GM08714 (cell line): ENCODE results near the gene ERH.
"Not testable (repeated sequence)": the region's sequence is repeated elsewhere in the genome, so short reads cannot be mapped to it uniquely, and the experiment has no call there.

Experiments
- H3K4me3 ChIP-seq: fragments of 200-500 bp; sonication (Bioruptor generic); 2 replicates; pipeline ENCODE4 v1.5.1; 2014; ENCODE audit warnings: mild to moderate bottlenecking, low read length, inconsistent platforms
- ZNF274 ChIP-seq: IDR thresholded peaks from 2 replicates; pipeline ENCODE4 v1.6.1; 2012; ENCODE audit warnings: mild to moderate bottlenecking, low read depth, low read length

Gene ERH

DNA sequence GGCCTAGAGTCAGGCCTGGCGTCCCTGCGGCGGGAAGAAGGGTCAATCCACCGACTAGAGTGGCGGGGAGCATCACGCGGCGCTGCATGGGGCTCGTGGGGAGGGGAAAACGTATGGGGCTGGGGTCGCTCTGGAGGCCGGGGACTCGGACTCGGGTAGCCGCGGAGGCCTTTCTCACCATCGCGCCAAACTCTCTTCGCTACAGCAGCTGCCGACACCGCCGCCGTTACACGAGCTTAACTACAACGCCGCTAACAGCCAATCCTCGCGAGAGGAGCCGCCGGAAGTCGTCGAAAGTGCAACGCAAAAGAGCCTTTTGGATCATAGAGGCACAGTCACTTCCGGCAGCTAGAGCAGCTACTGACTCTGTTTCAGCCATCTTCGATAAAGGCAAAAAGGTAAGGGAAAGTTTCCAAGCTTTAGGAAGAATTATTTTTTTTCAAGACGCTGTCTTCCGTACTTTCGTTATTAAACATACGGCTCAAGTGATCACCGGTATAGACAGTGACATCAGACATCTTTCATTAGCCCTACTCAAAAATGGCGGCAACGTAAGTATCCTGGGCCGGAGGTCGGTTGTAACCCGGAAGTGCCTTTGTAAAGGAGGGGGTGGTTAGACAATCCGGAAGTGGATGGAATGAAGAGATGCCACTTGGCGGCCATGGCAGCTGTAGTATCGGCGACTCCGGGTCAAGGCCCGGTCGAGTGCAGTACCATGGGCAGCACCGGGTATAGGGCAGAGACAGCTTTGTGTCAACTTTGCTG is at the start of gene ERH, which contains the start of gene SLC39A9:
Gene ERH (minus strand): TSS at position 247 of the 765 bp plus-strand sequence. CDS start 66 bp downstream, at position 181.
Gene SLC39A9 (plus strand): TSS at position 640 of the 765 bp plus-strand sequence. CDS start 678 bp downstream, outside the sequence.
- peak within 1 kb of the TSS; percentile 98 for H3K4me3 ChIP-seq
- TF ChIP-seq ZNF274, result no peak

DNA sequence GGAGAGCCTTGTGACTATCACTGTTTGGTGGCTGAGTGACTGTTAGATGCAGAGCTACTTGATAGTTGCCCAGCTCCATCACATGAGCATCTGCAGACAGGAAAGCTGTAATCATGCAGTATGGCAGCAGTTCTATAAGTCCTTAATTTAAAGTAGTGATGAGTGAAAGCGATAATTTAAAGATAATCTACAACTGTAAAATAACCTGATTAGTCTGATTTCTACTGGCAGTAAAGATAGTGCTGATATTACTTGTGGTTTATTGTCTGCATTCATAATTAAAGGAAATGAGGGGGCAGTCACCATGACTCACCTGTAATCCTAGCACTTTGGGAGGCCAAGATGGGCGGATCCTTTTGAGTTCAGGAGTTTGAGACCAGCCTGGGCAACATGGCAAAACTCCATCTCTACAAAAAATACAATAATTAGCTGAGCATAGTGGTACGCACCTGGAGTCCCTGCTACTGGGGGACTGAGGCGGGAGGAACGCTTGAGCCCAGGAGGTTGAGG is 45.3 kb upstream of the ERH start:
- no peak overlapping the region for H3K4me3 ChIP-seq
- TF ChIP-seq ZNF274, result no peak

- H3K4me3 ChIP-seq, result peak overlapping the region; percentile 36
- TF ChIP-seq ZNF274, result no peak
Measured at GRCh38 chr14:69441948-69442347, 43.8 kb upstream of the ERH start.

GRCh38 chr14:69439521-69440270 is 41.6 kb upstream of the ERH start:
- no peak for TF ChIP-seq ZNF274
- H3K4me3 ChIP-seq, result no peak overlapping the region

DNA sequence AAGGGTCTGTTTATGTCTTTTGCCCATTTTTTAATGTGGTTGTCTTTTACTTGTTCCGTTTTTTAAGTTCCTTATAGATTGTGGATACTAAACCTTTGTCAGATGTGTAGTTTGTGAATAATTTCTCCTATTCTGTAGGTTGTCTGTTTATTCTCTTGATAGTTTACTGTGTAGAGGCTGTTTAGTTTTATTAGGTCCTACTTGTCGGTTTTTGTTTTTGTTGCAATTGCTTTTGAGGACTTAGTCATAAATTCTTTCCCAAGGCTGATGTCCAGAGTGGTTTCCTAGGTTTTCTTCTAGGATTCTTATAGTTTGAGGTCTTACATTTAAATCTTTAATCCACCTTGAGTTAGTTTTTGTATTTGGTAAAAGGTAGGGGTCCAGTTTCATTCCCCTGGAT is 34.3 kb upstream of the ERH start:
- TF ChIP-seq ZNF274, result no peak
- H3K4me3 ChIP-seq, result no peak overlapping the region

- no peak for TF ChIP-seq ZNF274
Measured at GRCh38 chr14:69430306-69430939, 32.3 kb upstream of the ERH start.

GRCh38 chr14:69429643-69430042 is 31.5 kb upstream of the ERH start:
- H3K4me3 ChIP-seq, result no peak overlapping the region
- no peak for TF ChIP-seq ZNF274

More at GRCh38 chr14:69430306-69430939, 32.3 kb upstream of the ERH start:
- H3K4me3 ChIP-seq, result no peak overlapping the region

GRCh38 chr14:69428289-69428998 is 30.3 kb upstream of the ERH start:
- 0 out of 2 replicates have a peak overlapping the region, but pooled peaks have one; percentile 27 for H3K4me3 ChIP-seq
- TF ChIP-seq ZNF274, result no peak

GRCh38 chr14:69427596-69427995 is 29.5 kb upstream of the ERH start:
- no peak overlapping the region for H3K4me3 ChIP-seq
- no peak for TF ChIP-seq ZNF274

GRCh38 chr14:69424149-69424923 is 26.2 kb upstream of the ERH start:
- no peak overlapping the region for H3K4me3 ChIP-seq
- no peak for TF ChIP-seq ZNF274

- no peak for TF ChIP-seq ZNF274
- no peak overlapping the region for H3K4me3 ChIP-seq
Measured at GRCh38 chr14:69423279-69423678, 25.2 kb upstream of the ERH start.

GRCh38 chr14:69416087-69416486 is 18.0 kb upstream of the ERH start:
- H3K4me3 ChIP-seq, result not testable (repeated sequence)

DNA sequence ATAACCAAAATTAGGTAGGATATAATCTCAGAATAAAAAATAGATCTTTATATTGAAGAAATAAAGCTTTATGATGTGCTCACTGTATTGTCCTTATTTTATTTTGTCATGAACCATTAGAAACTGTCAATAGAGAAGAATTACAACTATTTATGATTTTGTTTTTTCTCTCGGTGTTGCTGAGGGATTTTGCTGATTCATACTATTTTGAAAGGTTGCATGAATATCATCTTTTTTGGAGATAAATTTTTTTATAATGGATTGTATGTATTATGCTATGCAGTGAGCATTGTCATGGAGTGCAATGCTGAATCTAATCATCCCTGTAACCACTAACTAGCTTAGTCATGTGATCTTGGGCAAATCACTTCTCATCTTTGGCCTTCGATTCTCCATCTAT is 15.4 kb upstream of the ERH start:
- no peak for TF ChIP-seq ZNF274
- H3K4me3 ChIP-seq, result no peak overlapping the region
